Caco-2 (cell line): ENCODE measurements around the gene EXOC3. TPM values are rescaled to one million over a fixed set of nuclear protein-coding genes. Genes with fewer than 3 reads are reported as not detected.

Source experiments
- BruUV-seq: library from RNA; stranded (reverse); fragments of 400-500 nt; replicated peaks from 2 replicates; lab custom pipeline; 2021; lab: Mats Ljungman, UMichigan
- CTCF ChIA-PET: fragments of 300-600 bp; sonication (Branson Sonifier 250); formaldehyde crosslinking; loops from one replicate; lab custom pipeline; 2022; ENCODE audit warnings: antibody characterized with exemption; lab: Charles Lee
- POLR2A ChIA-PET: fragments of 300-600 bp; sonication (Branson Sonifier 250); formaldehyde crosslinking; loops from one replicate; lab custom pipeline; 2022; ENCODE audit warnings: antibody characterized with exemption; lab: Charles Lee
- DNase-seq, 2 experiments: peaks; one replicate each; pipeline versions ENCODE4 v3.0.0 to v3.0.0-alpha.2; 2020 to 2022
- H3K27me3 ChIP-seq: replicated peaks from 2 replicates; pipeline ENCODE4 v1.6.0; 2011; ENCODE audit warnings: low read length; ENCODE audit not compliant: control insufficient read depth, insufficient read depth
- H3K36me3 ChIP-seq: 2 replicates; pipeline ENCODE4 v1.5.1; 2011; ENCODE audit warnings: low read length; ENCODE audit not compliant: control insufficient read depth, insufficient read depth
- H3K4me1 ChIP-seq: fragments of 250-450 bp; sonication (Bioruptor Pico); 2 replicates; pipeline ENCODE4 v1.5.1; 2020; ENCODE audit warnings: mild to moderate bottlenecking
- H3K4me3 ChIP-seq: 2 replicates; pipeline ENCODE4 v1.5.1; 2011; ENCODE audit warnings: low read depth, mild to moderate bottlenecking, control low read depth, low read length
- H3K9me3 ChIP-seq: fragments of 250-450 bp; sonication (Bioruptor Pico); 2 replicates; pipeline ENCODE4 v1.5.1; 2020; ENCODE audit warnings: mild to moderate bottlenecking, moderate library complexity
- H3K27ac Mint-ChIP-seq: one replicate; pipeline ENCODE4 v1.8.0; 2022; ENCODE audit warnings: mixed read lengths; ENCODE audit not compliant: unreplicated experiment
- H3K27me3 Mint-ChIP-seq: one replicate; pipeline ENCODE4 v1.8.0; 2022; ENCODE audit warnings: mixed read lengths; ENCODE audit not compliant: insufficient read depth, unreplicated experiment
- H3K36me3 Mint-ChIP-seq: one replicate; pipeline ENCODE4 v1.8.0; 2022; ENCODE audit warnings: mild to moderate bottlenecking, mixed read lengths; ENCODE audit not compliant: insufficient read depth, unreplicated experiment
- H3K4me1 Mint-ChIP-seq: one replicate; pipeline ENCODE4 v1.8.0; 2022; ENCODE audit warnings: low read depth, mixed read lengths; ENCODE audit not compliant: unreplicated experiment
- H3K4me3 Mint-ChIP-seq: one replicate; pipeline ENCODE4 v1.8.0; 2022; ENCODE audit warnings: mild to moderate bottlenecking, moderate library complexity, mixed read lengths; ENCODE audit not compliant: unreplicated experiment
- H3K9me3 Mint-ChIP-seq: one replicate; pipeline ENCODE4 v1.8.0; 2022; ENCODE audit warnings: mixed read lengths; ENCODE audit not compliant: unreplicated experiment
- CTCF ChIP-seq, 2 experiments: fragments of 200-600 bp in 1 of 2; IDR thresholded peaks; 1 replicate in 1 of 2; 2 replicates in 1 of 2; pipeline versions ENCODE4 v1.5.1 to v1.8.0; 2011 to 2022; ENCODE audit warnings: antibody characterized with exemption in 1 of 2, control low read depth in 1 of 2, inconsistent platforms in 1 of 2, low read depth in 1 of 2, low read length in 1 of 2, mild to moderate bottlenecking in 1 of 2, moderate library complexity in 1 of 2; ENCODE audit not compliant: insufficient read depth in 1 of 2, severe bottlenecking in 1 of 2, unreplicated experiment in 1 of 2
- intact Hi-C: fragments of 100-400 bp; cut with micrococcal nuclease; formaldehyde crosslinking; loops from one replicate; pipeline ENCODE4 v1.10.0; 2022; ENCODE audit not compliant: unreplicated experiment
- total RNA-seq: library from RNA; stranded (reverse); gene quantifications from 2 replicates; pipeline ENCODE4 v1.2.3, GENCODE V29; 2022

EXOC3 gene
- total RNA-seq, 1 experiment from 2014 or later: 44.5 TPM

- POLR2A ChIA-PET: no interaction called here
- no peaks in the 10 kb centered on the region for H3K4me1 Mint-ChIP-seq
Measured at GRCh38 chr5:432928-433791, 9.8 kb upstream of the EXOC3 start.

GRCh38 chr5:433836-434235 lies 9.1 kb upstream of the EXOC3 start:
- Mint-ChIP-seq H3K27me3 (peaks cover 2% of the 10 kb centered on the region), H3K36me3 (no peaks in the 10 kb centered on the region), H3K4me3 (no peak overlapping the region), H3K27ac (no peak overlapping the region), H3K4me1 (no peaks in the 10 kb centered on the region), H3K9me3 (no peaks in the 10 kb centered on the region)
- TF ChIP-seq CTCF (IDR thresholded peaks at IDR 0.05; ENCODE audit: insufficient read depth in 1 of 2, low read depth in 1 of 2, low read length in 1 of 2, severe bottlenecking in 1 of 2, unreplicated experiment in 1 of 2): no peak
- intact Hi-C loops: no loop called here
- BruUV-seq: no TSS peak
- Histone ChIP-seq H3K9me3 (no peaks in the 10 kb centered on the region), H3K4me3 (no peak overlapping the region), H3K4me1 (peaks cover 7% of the 10 kb centered on the region; the same call in 1 of the 2 replicates), H3K36me3 (no peaks in the 10 kb centered on the region), H3K27me3 (no peaks in the 10 kb centered on the region)
- DNase-seq: peak in 1 of 2 experiments; percentile 27
- CTCF ChIA-PET: interaction anchor here (1.1 kb wide), 1 partner anchor 13 kb away, joined by 3 read pairs; no protein-coding TSS in a partner anchor
- POLR2A ChIA-PET: no interaction called here

More at GRCh38 chr5:432928-433791, 9.8 kb upstream of the EXOC3 start:
- H3K4me3 ChIP-seq: no peak overlapping the region
- DNase-seq: peak in 1 of 2 experiments; percentile 32
- TF ChIP-seq CTCF (IDR thresholded peaks at IDR 0.05; ENCODE audit: insufficient read depth in 1 of 2, low read depth in 1 of 2, low read length in 1 of 2, severe bottlenecking in 1 of 2, unreplicated experiment in 1 of 2): no peak
- H3K27me3 ChIP-seq: no peaks in the 10 kb centered on the region
- Mint-ChIP-seq H3K4me3 (no peak overlapping the region), H3K27ac (no peak overlapping the region), H3K36me3 (no peaks in the 10 kb centered on the region), H3K27me3 (peaks cover 2% of the 10 kb centered on the region), H3K9me3 (no peaks in the 10 kb centered on the region)
- intact Hi-C loops: no loop called here
- no peaks in the 10 kb centered on the region for H3K9me3 ChIP-seq
- CTCF ChIA-PET: no interaction called here
- no peaks in the 10 kb centered on the region for H3K36me3 ChIP-seq
- H3K4me1 ChIP-seq: peaks cover 7% of the 10 kb centered on the region; the same call in 1 of the 2 replicates
- BruUV-seq: no TSS peak

GRCh38 chr5:434443-435146 lies 8.4 kb upstream of the EXOC3 start:
- Mint-ChIP-seq H3K4me1 (no peaks in the 10 kb centered on the region), H3K4me3 (no peak overlapping the region), H3K36me3 (no peaks in the 10 kb centered on the region), H3K9me3 (no peaks in the 10 kb centered on the region), H3K27ac (no peak overlapping the region), H3K27me3 (peaks cover 2% of the 10 kb centered on the region)
- no peaks in the 10 kb centered on the region for H3K36me3 ChIP-seq
- peaks cover 7% of the 10 kb centered on the region; the same call in 1 of the 2 replicates for H3K4me1 ChIP-seq
- no TSS peak for BruUV-seq
- ChIA-PET POLR2A (interaction anchor here (0.6 kb wide), 1 partner anchor 49 kb away, joined by 3 read pairs; no protein-coding TSS in a partner anchor), CTCF (interaction anchor here (1.1 kb wide), 1 partner anchor 12 kb away, joined by 3 read pairs; no protein-coding TSS in a partner anchor)
- H3K27me3 ChIP-seq: no peaks in the 10 kb centered on the region
- peak in 1 of 2 experiments; percentile 26 for DNase-seq
- no peaks in the 10 kb centered on the region for H3K9me3 ChIP-seq
- no peak for TF ChIP-seq CTCF (IDR thresholded peaks at IDR 0.05; ENCODE audit: insufficient read depth in 1 of 2, low read depth in 1 of 2, low read length in 1 of 2, severe bottlenecking in 1 of 2, unreplicated experiment in 1 of 2)
- intact Hi-C loops: no loop called here
- no peak overlapping the region for H3K4me3 ChIP-seq
